OCI-LY3 (cell line): ENCODE data around the gene ACTRT2.

ENCODE experiments used
- H2AFZ ChIP-seq: fragments of 200-600, 300-600 bp; shearing (Covaris generic); 2 replicates; pipeline ENCODE4 v1.6.0; 2014; ENCODE audit warnings: antibody characterized with exemption, low read depth, low read length
- H3K27ac ChIP-seq: fragments of 200-600, 300-600 bp; sonication (generic); 2 replicates; pipeline ENCODE4 v1.5.1; 2014; ENCODE audit warnings: mild to moderate bottlenecking, low read length, moderate library complexity, mixed read lengths
- H3K27me3 ChIP-seq: fragments of 200-600, 300-600 bp; sonication (generic); 2 replicates; pipeline ENCODE4 v1.6.1; 2014; ENCODE audit warnings: low read depth, low read length, mixed read lengths
- H3K36me3 ChIP-seq: fragments of 200-600, 300-600 bp; sonication (generic); replicated peaks from 2 replicates; pipeline ENCODE3; 2014; ENCODE audit warnings: low read depth, low read length, mixed read lengths
- H3K4me1 ChIP-seq: fragments of 300-600, 200-600 bp; sonication (generic); 2 replicates; pipeline ENCODE4 v1.6.1; 2014; ENCODE audit warnings: low read length, mixed read lengths
- H3K4me2 ChIP-seq: fragments of 200-600, 300-600 bp; sonication (generic); 2 replicates; pipeline ENCODE4 v1.6.1; 2014; ENCODE audit warnings: low read length, mixed read lengths
- H3K4me3 ChIP-seq: fragments of 300-600, 200-600 bp; sonication (generic); 2 replicates; pipeline ENCODE4 v1.5.1; 2014; ENCODE audit warnings: antibody characterized with exemption, mild to moderate bottlenecking, low read length, moderate library complexity
- H3K79me2 ChIP-seq: fragments of 300-600, 200-600 bp; shearing (Covaris generic); 2 replicates; pipeline ENCODE4 v1.6.1; 2014; ENCODE audit warnings: mild to moderate bottlenecking, low read length, mixed read lengths
- H3K9ac ChIP-seq: fragments of 300-600, 200-600 bp; shearing (Covaris generic); 2 replicates; pipeline ENCODE4 v1.6.0; 2014; ENCODE audit warnings: mild to moderate bottlenecking, low read length, moderate library complexity
- H3K9me3 ChIP-seq: fragments of 200-600, 300-600 bp; shearing (Covaris generic); 2 replicates; pipeline ENCODE4 v1.6.1; 2014; ENCODE audit warnings: low read length, mixed read lengths; ENCODE audit not compliant: insufficient read depth
- H4K20me1 ChIP-seq: fragments of 200-600, 300-600 bp; sonication (generic); 2 replicates; pipeline ENCODE4 v1.6.1; 2016; ENCODE audit warnings: low read length, mixed read lengths; ENCODE audit not compliant: insufficient read depth
- CTCF ChIP-seq: fragments of 200-600, 300-600 bp; sonication (generic); IDR thresholded peaks from 2 replicates; pipeline ENCODE4 v1.5.1; 2014; ENCODE audit warnings: antibody characterized with exemption, low read length, low read depth
- EZH2phosphoT487 ChIP-seq: fragments of 200-600 bp; shearing (Covaris generic); IDR thresholded peaks from 2 replicates; pipeline ENCODE4 v1.6.1; 2018; ENCODE audit warnings: antibody characterized with exemption, mixed run types, low read depth

Gene ACTRT2

GRCh38 chr1:2982615-2983318, 38.5 kb upstream of the ACTRT2 start:
- Histone ChIP-seq H3K4me2 (no peak overlapping the region), H4K20me1 (no peaks in the 10 kb centered on the region), H3K79me2 (no peaks in the 10 kb centered on the region), H3K4me3 (no peak overlapping the region), H3K36me3 (no peaks in the 10 kb centered on the region), H3K27me3 (no peaks in the 10 kb centered on the region), H3K27ac (no peak overlapping the region), H3K9ac (no peak overlapping the region), H2AFZ (no peak overlapping the region), H3K9me3 (no peaks in the 10 kb centered on the region), H3K4me1 (no peaks in the 10 kb centered on the region)
- TF ChIP-seq EZH2phosphoT487, result no peak
- TF ChIP-seq CTCF, result no peak

- H2AFZ ChIP-seq, result no peak overlapping the region
- no peaks in the 10 kb centered on the region for H3K36me3 ChIP-seq
- no peaks in the 10 kb centered on the region for H3K79me2 ChIP-seq
- H3K4me3 ChIP-seq, result no peak overlapping the region
- no peaks in the 10 kb centered on the region for H3K9me3 ChIP-seq
- no peak overlapping the region for H3K27ac ChIP-seq
- H3K27me3 ChIP-seq, result no peaks in the 10 kb centered on the region
- no peak for TF ChIP-seq EZH2phosphoT487
- no peak for TF ChIP-seq CTCF
- H3K4me2 ChIP-seq, result no peak overlapping the region
- H3K9ac ChIP-seq, result no peak overlapping the region
- H4K20me1 ChIP-seq, result no peaks in the 10 kb centered on the region
- no peaks in the 10 kb centered on the region for H3K4me1 ChIP-seq
Measured at GRCh38 chr1:2983319-2983705, 38.0 kb upstream of the ACTRT2 start.

- TF ChIP-seq CTCF, result no peak
- TF ChIP-seq EZH2phosphoT487, result no peak
- Histone ChIP-seq H3K79me2 (no peaks in the 10 kb centered on the region), H3K4me1 (no peaks in the 10 kb centered on the region), H3K9ac (no peak overlapping the region), H4K20me1 (no peaks in the 10 kb centered on the region), H3K27me3 (no peaks in the 10 kb centered on the region), H3K27ac (no peak overlapping the region), H2AFZ (no peak overlapping the region), H3K9me3 (no peaks in the 10 kb centered on the region), H3K36me3 (no peaks in the 10 kb centered on the region), H3K4me2 (no peak overlapping the region), H3K4me3 (no peak overlapping the region)
Measured at GRCh38 chr1:2983706-2984398, 37.4 kb upstream of the ACTRT2 start.

GRCh38 chr1:2984399-2985061, 36.7 kb upstream of the ACTRT2 start:
- no peak overlapping the region for H3K4me3 ChIP-seq
- H3K79me2 ChIP-seq, result no peaks in the 10 kb centered on the region
- no peaks in the 10 kb centered on the region for H3K4me1 ChIP-seq
- H3K9me3 ChIP-seq, result no peaks in the 10 kb centered on the region
- H3K27ac ChIP-seq, result no peak overlapping the region
- H3K27me3 ChIP-seq, result no peaks in the 10 kb centered on the region
- H4K20me1 ChIP-seq, result no peaks in the 10 kb centered on the region
- TF ChIP-seq EZH2phosphoT487, result no peak
- no peak for TF ChIP-seq CTCF
- no peaks in the 10 kb centered on the region for H3K36me3 ChIP-seq
- no peak overlapping the region for H2AFZ ChIP-seq
- H3K4me2 ChIP-seq, result no peak overlapping the region
- no peak overlapping the region for H3K9ac ChIP-seq
